ENCODE data around the gene RIOK2.
"Not testable (repeated sequence)": the region's sequence is repeated elsewhere in the genome, so short reads cannot be mapped to it uniquely, and the experiment has no call there.

RIOK2 gene

GRCh38 chr5:97165726-97166125 is 17.3 kb downstream of the RIOK2 start:
- DNase-seq, result no peak

DNA sequence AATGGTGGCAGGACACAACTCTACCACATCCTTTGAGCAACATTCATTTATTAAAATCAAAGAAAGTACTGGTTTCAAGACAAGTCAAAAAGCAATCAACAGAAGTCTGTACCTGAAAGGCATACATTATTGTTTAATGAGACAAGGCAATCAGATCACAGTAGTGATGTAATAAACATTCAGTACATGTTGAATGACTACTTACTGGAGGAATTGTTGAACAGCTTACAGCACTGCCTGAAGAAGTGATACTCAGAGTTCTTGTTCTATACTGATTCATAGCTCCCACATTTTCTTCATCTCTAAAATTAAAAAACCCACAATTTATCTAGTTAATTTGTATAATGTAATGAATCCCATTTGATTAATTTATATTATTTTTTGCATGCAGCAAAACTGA is 18.2 kb downstream of the RIOK2 start:
- no peak for DNase-seq

DNA sequence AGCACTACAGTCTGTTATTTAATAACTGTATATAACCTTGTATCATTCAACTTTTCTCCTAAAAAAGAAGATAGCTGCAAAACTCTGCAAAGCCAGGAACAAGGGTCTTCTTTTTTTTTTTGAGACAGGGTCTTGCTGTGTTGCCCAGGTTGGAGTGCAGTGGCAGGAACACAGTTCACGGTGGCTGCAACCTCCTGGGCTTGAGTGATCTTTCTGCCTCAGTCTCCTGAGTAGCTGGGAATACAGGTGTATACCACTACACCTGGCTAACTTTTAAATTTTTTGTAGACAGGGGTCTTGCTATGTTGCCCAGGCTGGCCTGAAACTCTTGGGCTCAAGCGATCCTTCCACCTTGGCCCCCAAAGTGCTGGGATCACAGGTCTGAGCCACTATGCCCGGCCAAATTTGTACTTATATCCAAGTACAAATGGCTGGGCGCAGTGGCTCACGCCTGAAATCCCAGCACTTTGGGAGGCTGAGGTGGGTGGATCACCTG is 19.2 kb downstream of the RIOK2 start:
- DNase-seq, result no peak

DNA sequence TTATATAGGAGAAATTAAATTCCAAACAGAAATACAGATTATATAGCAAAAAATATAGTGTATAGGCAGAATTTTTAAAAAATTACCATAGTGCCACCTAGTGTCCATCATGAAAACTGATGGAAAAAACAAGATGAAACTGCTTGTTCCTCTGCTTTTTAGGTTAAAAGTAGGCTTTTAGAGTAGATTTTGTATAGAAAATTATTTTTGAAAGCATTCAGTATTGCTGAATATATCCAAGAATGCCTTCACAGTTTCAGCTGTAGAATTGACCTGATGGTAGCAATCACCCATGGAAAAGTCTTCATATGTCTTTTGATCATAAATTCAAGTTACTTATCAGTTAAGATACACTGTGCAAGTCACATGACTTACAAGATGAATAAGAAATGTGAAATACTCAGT is 19.7 kb downstream of the RIOK2 start:
- no peak for DNase-seq

GRCh38 chr5:97162045-97162444 is 21.0 kb downstream of the RIOK2 start:
- DNase-seq, result peak; percentile 16

GRCh38 chr5:97157689-97158088 is 25.4 kb downstream of the RIOK2 start:
- no peak for DNase-seq

DNA sequence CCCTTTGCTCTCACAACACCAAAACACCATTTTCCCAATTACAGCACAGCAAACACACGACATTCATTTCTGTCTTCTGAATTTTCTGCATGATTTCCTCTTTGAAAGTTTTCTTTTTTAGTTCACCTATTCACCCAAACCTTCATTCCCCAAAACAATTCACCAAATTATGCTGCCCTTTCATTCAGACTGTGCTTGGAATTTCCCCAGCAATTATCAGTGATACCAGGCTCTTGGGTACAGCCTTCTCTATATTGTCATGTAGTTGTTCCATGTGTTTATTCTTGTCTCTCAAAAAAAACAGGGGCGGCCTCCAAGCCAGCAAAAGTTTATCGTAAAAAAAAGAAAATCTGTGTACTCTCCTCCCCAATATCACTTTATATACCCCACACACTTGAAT is 31.7 kb downstream of the RIOK2 start:
- no peak for DNase-seq

DNA sequence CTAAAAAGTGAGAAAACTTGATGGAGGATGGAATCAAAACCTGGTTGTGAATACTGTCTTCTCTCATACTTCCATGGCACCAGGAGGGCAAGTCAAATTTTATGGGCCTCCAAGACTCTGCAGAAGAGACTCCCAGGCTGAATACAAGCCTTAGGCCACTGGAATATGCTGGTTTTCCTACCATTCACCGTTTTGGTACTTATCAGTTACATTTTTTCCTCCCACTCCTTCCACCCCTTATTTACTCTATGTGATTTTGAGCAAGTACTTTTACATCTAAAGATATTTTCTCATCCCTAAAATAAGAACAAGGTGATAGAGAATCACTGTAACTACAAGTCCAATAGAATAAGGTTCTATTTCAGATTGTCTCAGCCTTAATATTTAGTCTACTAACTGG is 32.6 kb downstream of the RIOK2 start:
- no peak for DNase-seq

DNA sequence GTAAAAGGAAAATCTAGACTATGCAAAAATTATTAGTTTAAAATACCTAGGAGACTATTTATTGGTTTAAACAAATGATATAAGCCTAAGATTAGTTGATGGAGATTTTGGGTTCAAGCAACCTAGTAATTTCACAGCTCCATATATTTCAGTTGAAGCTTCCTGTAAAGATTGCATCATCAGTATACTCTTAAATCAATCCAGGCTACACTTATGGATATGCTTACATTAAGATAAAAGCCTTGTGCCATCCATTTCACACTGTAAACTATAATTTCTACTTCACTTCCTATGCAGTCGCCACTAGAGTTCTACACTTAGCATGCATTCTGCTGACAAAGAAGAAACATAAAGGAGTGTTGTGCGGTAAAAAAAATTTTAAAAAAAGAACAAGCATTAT is 33.3 kb downstream of the RIOK2 start:
- DNase-seq, result no peak

- no peak for DNase-seq
These were observed 34.8 kb downstream of the RIOK2 start for GRCh38 chr5:97148288-97148687.

GRCh38 chr5:97143704-97144103 is 39.3 kb downstream of the RIOK2 start:
- DNase-seq, result no peak

- DNase-seq, result no peak
These were observed 40.4 kb downstream of the RIOK2 start, which contains the start of gene LIX1 for GRCh38 chr5:97142521-97143254. Gene LIX1, minus strand, starts transcription at chr5:97142611. Its CDS starts 35 bp downstream, at chr5:97142576.

DNA sequence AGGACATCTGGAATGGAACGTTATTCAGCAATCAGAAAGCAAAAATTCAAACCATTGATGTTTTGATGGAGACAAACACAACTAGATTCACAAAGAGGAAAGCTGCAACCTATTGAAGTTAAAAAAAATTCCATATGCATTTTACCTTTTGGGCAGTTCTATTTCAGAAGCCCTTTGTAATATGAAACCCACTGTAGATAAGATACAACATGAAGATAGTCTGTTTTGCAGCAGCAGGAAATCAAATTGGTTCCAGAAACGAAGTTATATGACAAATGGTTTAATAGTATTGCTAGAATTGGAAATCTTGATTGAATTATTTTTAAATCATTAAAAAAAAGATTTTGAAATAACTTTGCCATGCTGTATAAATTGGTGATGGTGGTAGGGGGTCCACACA is 41.5 kb downstream of the RIOK2 start:
- DNase-seq, result no peak

- no peak for DNase-seq
These were observed 42.0 kb downstream of the RIOK2 start for GRCh38 chr5:97141031-97141430.

- not testable (repeated sequence) for DNase-seq
These were observed 42.8 kb downstream of the RIOK2 start for GRCh38 chr5:97140250-97140649.

GRCh38 chr5:97136475-97136874 is 46.6 kb downstream of the RIOK2 start:
- no peak for DNase-seq

- DNase-seq, result no peak
These were observed 47.2 kb downstream of the RIOK2 start for GRCh38 chr5:97135868-97136267.

GRCh38 chr5:97134634-97135033 is 48.4 kb downstream of the RIOK2 start:
- DNase-seq, result no peak

DNA sequence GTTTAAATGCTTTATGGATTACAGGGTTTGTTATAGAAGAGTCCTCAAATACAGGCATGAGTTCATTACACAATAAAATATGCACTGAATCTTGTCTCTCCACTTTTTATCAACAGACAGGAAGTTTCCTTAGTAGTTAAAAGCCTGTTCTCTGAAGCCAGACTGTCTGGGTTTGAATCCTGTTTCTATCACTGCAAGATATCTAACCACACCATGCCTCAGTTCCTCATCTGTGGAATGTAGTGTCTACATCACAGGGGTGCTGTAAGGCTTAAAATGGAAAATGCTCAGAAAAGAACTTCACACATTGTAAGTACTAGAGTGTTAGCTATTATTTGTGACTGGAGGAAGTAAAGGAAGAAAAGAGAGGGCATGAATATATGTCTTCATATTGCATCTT is 49.9 kb downstream of the RIOK2 start:
- no peak for DNase-seq

GRCh38 chr5:97131921-97132320 is 51.1 kb downstream of the RIOK2 start:
- DNase-seq, result no peak

DNA sequence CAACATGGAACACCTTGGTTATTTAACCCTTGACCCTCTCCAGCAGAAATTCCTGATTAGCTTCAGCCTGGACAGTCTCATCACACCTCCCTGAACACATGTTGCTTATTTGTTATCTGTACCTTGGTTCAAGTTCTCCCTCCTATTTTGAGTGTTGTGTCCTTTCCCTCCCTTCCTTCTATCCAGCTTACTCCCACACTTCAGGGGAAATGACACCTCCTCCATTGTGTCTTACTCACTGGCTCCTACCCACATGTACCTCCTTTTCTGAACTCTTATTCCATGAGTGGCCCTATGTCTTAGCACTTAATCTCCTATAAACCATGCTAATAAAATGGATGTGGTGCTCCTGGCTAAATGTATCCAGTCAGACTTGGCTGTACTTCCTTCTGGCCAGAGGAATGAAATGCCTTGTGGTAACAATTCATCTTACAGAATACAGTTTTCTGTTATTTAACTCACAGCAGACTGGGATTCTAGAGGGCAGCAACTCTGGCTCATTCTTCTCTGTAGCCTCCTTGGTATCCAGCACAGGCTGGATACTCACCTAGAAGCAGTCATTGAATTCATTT is 51.8 kb downstream of the RIOK2 start:
- DNase-seq, result no peak

GRCh38 chr5:97127727-97128126 is 55.3 kb downstream of the RIOK2 start:
- DNase-seq, result no peak

DNA sequence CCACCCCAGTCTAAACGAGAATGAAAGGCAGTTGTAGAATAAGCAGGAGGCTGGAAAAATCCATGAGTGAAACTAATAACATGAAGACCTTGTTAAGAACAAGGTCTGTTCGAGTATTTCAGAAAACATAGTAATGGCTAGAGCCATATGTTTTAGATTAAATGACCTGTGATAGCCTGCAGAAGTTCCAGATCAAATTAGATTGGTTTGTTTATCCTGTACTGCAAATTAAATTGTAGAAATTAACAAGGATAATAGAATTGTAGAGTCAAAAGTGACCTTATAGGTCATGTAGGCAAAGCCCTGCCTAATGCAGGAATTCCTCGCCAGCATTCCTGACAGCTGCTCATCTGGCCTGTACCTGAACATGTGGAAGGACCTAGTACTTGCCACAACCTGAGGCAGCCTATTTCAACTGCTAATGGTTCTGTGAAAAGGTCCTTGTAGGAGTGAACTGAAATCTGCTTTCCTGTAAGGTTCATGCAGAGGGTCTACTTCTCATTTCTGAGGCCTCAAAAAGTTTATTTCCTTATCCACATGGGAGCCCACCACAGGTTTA is 57.8 kb downstream of the RIOK2 start:
- no peak for DNase-seq

- no peak for DNase-seq
These were observed 58.7 kb downstream of the RIOK2 start for GRCh38 chr5:97124335-97124734.

All from stimulated activated CD4-positive, alpha-beta T cell treated with anti-CD3 and anti-CD28 coated beads, Interleukin-4, amount 100 ng/mL, for 1 hour (primary cell).